HCT116 (cell line): ENCODE results near the gene HSBP1. TPM values are rescaled to one million over a fixed set of nuclear protein-coding genes. Genes with fewer than 3 reads are reported as not detected.

ENCODE experiments used
- ATAC-seq: fragments of 200-7000 bp; cut with Tn5 transposase; 2 replicates; pipeline ENCODE4 v1.9.1; 2020; ENCODE audit warnings: mild to moderate bottlenecking, moderate library complexity
- BruUV-seq: library from RNA; stranded (reverse); fragments of 400-500 nt; replicated peaks from 2 replicates; lab custom pipeline; 2021; lab: Mats Ljungman, UMichigan
- CTCF ChIA-PET: fragments of 300-600 bp; sonication (Branson Sonifier 250); formaldehyde crosslinking; loops from one replicate; lab custom pipeline; 2021; ENCODE audit warnings: antibody characterized with exemption; lab: Charles Lee
- POLR2A ChIA-PET: fragments of 300-600, 350-600 bp; sonication (Branson Sonifier 250); formaldehyde crosslinking; loops from one replicate; lab custom pipeline; 2021; ENCODE audit warnings: antibody characterized with exemption; lab: Charles Lee
- RAD21 ChIA-PET, 2 experiments: fragments of 300-600 bp; sonication (Branson Sonifier 250); formaldehyde crosslinking; loops; one replicate each; lab custom pipeline; 2023; ENCODE audit warnings: low total read pairs in 2 of 2; ENCODE audit not compliant: uncharacterized antibody in 2 of 2, unreplicated experiment in 2 of 2, low non-redundant PET in 1 of 2; lab: Charles Lee
- DNase-seq: peaks from one replicate; pipeline ENCODE4 v3.0.0-alpha.2; 2010; ENCODE audit warnings: low read depth, low spot score
- H2AFZ ChIP-seq: fragments of 200-600 bp; shearing (Covaris generic), sonication (generic); 2 replicates; pipeline ENCODE4 v1.6.1; 2017; ENCODE audit warnings: low read depth, mixed run types, mixed read lengths, antibody characterized with exemption, low read length; ENCODE audit not compliant: poor library complexity, severe bottlenecking
- H3K27ac ChIP-seq: 2 replicates; pipeline ENCODE4 v1.5.1; 2012; ENCODE audit warnings: low read depth, low read length
- H3K27me3 ChIP-seq: fragments of 200-600 bp; sonication (generic); 2 replicates; pipeline ENCODE4 v1.6.1; 2016; ENCODE audit warnings: mixed run types, low read length, mixed read lengths; ENCODE audit not compliant: insufficient read depth
- H3K36me3 ChIP-seq, 2 experiments: fragments of 200-500 bp in 1 of 2; fragments of 200-600 bp in 1 of 2; sonication (Bioruptor generic) in 1 of 2; sonication (generic) in 1 of 2; 2 replicates each; pipeline versions ENCODE4 v1.5.1 to v1.6.1; 2014 to 2016; ENCODE audit warnings: low read length in 2 of 2, inconsistent platforms in 1 of 2, mixed read lengths in 1 of 2, mixed run types in 1 of 2; ENCODE audit not compliant: insufficient read depth in 2 of 2, control insufficient read depth in 1 of 2
- H3K4me1 ChIP-seq, 2 experiments: fragments of 200-600 bp in 1 of 2; sonication (generic) in 1 of 2; 2 replicates each; pipeline versions ENCODE4 v1.5.1 to v1.6.1; 2012 to 2017; ENCODE audit warnings: low read length in 2 of 2, inconsistent platforms in 1 of 2, mild to moderate bottlenecking in 1 of 2, mixed read lengths in 1 of 2, mixed run types in 1 of 2, moderate library complexity in 1 of 2; ENCODE audit not compliant: insufficient read depth in 2 of 2, control insufficient read depth in 1 of 2
- H3K4me2 ChIP-seq: fragments of 200-600 bp; sonication (generic); 2 replicates; pipeline ENCODE4 v1.6.1; 2017; ENCODE audit warnings: mixed run types, low read length, mixed read lengths
- H3K4me3 ChIP-seq, 2 experiments: fragments of 200-600 bp in 1 of 2; sonication (generic) in 1 of 2; replicated peaks in 1 of 2; 2 replicates each; pipeline ENCODE4 v1.5.1; 2011 to 2016; ENCODE audit warnings: low read length in 2 of 2, control low read depth in 1 of 2, low read depth in 1 of 2, mild to moderate bottlenecking in 1 of 2, mixed read lengths in 1 of 2, mixed run types in 1 of 2
- H3K79me2 ChIP-seq: fragments of 200-600 bp; sonication (generic); 2 replicates; pipeline ENCODE4 v1.6.1; 2017; ENCODE audit warnings: mild to moderate bottlenecking, mixed run types, low read length, moderate library complexity, mixed read lengths; ENCODE audit not compliant: insufficient read depth
- H3K9ac ChIP-seq: fragments of 200-600 bp; sonication (generic); 2 replicates; pipeline ENCODE4 v1.6.1; 2016; ENCODE audit warnings: low read length, mixed read lengths
- H3K9me2 ChIP-seq: fragments of 200-600 bp; sonication (generic), shearing (Covaris generic); 2 replicates; pipeline ENCODE4 v1.6.1; 2017; ENCODE audit warnings: mixed run types, mild to moderate bottlenecking, moderate library complexity; ENCODE audit not compliant: insufficient read depth
- H3K9me3 ChIP-seq, 2 experiments: fragments of 200-500 bp in 1 of 2; fragments of 200-600 bp in 1 of 2; sonication (Bioruptor generic) in 1 of 2; sonication (generic) in 1 of 2; 2 replicates each; pipeline ENCODE4 v1.6.1; 2014 to 2017; ENCODE audit warnings: low read length in 2 of 2, mixed read lengths in 2 of 2, inconsistent platforms in 1 of 2, low read depth in 1 of 2, mild to moderate bottlenecking in 1 of 2, mixed run types in 1 of 2, moderate library complexity in 1 of 2; ENCODE audit not compliant: control insufficient read depth in 1 of 2, insufficient read depth in 1 of 2
- H4K20me1 ChIP-seq: fragments of 200-600 bp; sonication (generic), shearing (Covaris generic); 2 replicates; pipeline ENCODE4 v1.6.1; 2017; ENCODE audit warnings: mixed run types, mild to moderate bottlenecking, moderate library complexity; ENCODE audit not compliant: insufficient read depth
- CBX3 ChIP-seq: IDR thresholded peaks from 2 replicates; pipeline ENCODE4 v1.6.1; 2012; ENCODE audit warnings: low read depth
- CEBPB ChIP-seq: IDR thresholded peaks from 2 replicates; pipeline ENCODE4 v1.6.1; 2012; ENCODE audit warnings: low read depth
- CTCF ChIP-seq, 3 experiments: fragments of 200-600 bp in 1 of 3; sonication (generic) in 1 of 3; IDR thresholded peaks in 2 of 3; conservative IDR thresholded peaks in 1 of 3; 2 replicates each; pipeline ENCODE4 v1.5.1; 2012 to 2017; ENCODE audit warnings: low read depth in 2 of 3, low read length in 2 of 3, antibody characterized with exemption in 1 of 3, borderline replicate concordance in 1 of 3, control low read depth in 1 of 3, mild to moderate bottlenecking in 1 of 3, mixed read lengths in 1 of 3, mixed run types in 1 of 3, moderate library complexity in 1 of 3; ENCODE audit not compliant: insufficient read depth in 1 of 3
- EGR1 ChIP-seq: IDR thresholded peaks from 2 replicates; pipeline ENCODE4 v1.6.1; 2012; ENCODE audit warnings: low read depth
- EZH2phosphoT487 ChIP-seq: fragments of 200-600 bp; IDR thresholded peaks from 2 replicates; pipeline ENCODE4 v1.6.1; 2018; ENCODE audit warnings: antibody characterized with exemption, borderline replicate concordance
- FOSL1 ChIP-seq: IDR thresholded peaks from 2 replicates; pipeline ENCODE4 v1.6.1; 2012; ENCODE audit warnings: low read depth
- JUND ChIP-seq: IDR thresholded peaks from 2 replicates; pipeline ENCODE4 v1.6.1; 2012
- MAX ChIP-seq: IDR thresholded peaks from 2 replicates; pipeline ENCODE4 v1.6.1; 2012
- POLR2A ChIP-seq: IDR thresholded peaks from 2 replicates; pipeline ENCODE4 v1.7.0; 2011; ENCODE audit warnings: borderline replicate concordance; ENCODE audit not compliant: insufficient read depth, insufficient read length; ENCODE audit errors: extremely low read depth
- RAD21 ChIP-seq: IDR thresholded peaks from 2 replicates; pipeline ENCODE4 v1.6.1; 2012; ENCODE audit warnings: low read depth, mild to moderate bottlenecking
- REST ChIP-seq: IDR thresholded peaks from 2 replicates; pipeline ENCODE4 v1.6.1; 2012; ENCODE audit warnings: low read depth
- SIN3A ChIP-seq: IDR thresholded peaks from 2 replicates; pipeline ENCODE4 v1.6.1; 2012; ENCODE audit warnings: low read depth
- SRF ChIP-seq: IDR thresholded peaks from 2 replicates; pipeline ENCODE4 v1.6.1; 2012; ENCODE audit warnings: low read depth
- TCF7L2 ChIP-seq: IDR thresholded peaks from 2 replicates; pipeline ENCODE4 v1.7.0; 2011; ENCODE audit warnings: borderline replicate concordance, inconsistent platforms; ENCODE audit not compliant: insufficient read depth, insufficient read length; ENCODE audit errors: extremely low read depth
- ZBTB33 ChIP-seq: IDR thresholded peaks from 2 replicates; pipeline ENCODE4 v1.6.1; 2011; ENCODE audit warnings: mild to moderate bottlenecking, low read length, moderate library complexity; ENCODE audit not compliant: insufficient replicate concordance; ENCODE audit errors: extremely low read depth
- ZNF274 ChIP-seq: fragments of 200-500 bp; sonication (Bioruptor generic); IDR thresholded peaks from 2 replicates; pipeline ENCODE4 v1.6.1; 2014; ENCODE audit warnings: mild to moderate bottlenecking, low read depth, low read length, inconsistent platforms
- intact Hi-C: fragments of 100-400 bp; cut with micrococcal nuclease; formaldehyde crosslinking; loops from 2 replicates; pipeline ENCODE4 v1.10.0; 2022
- total RNA-seq: library from RNA; stranded (reverse); gene quantifications from one replicate; pipeline ENCODE4 v1.2.1, GENCODE V29; 2021; ENCODE audit not compliant: unreplicated experiment

The HSBP1 gene
- total RNA-seq, 1 experiment from 2014 or later = 270 TPM

GRCh38 chr16:83774066-83774465 lies 33.7 kb upstream of the HSBP1 start:
- Histone ChIP-seq H3K9ac (no peak overlapping the region), H2AFZ (no peak overlapping the region), H3K9me3 (no peaks in the 10 kb centered on the region), H3K27me3 (peaks cover 33% of the 10 kb centered on the region), H3K27ac (no peak overlapping the region), H4K20me1 (no peaks in the 10 kb centered on the region), H3K79me2 (no peaks in the 10 kb centered on the region), H3K4me3 (no peak overlapping the region), H3K9me2 (no peaks in the 10 kb centered on the region), H3K36me3 (no peaks in the 10 kb centered on the region), H3K4me2 (no peak overlapping the region), H3K4me1 (no peaks in the 10 kb centered on the region)
- ChIA-PET CTCF (no interaction called here), RAD21 (no interaction called here), POLR2A (no interaction called here)
- DNase-seq (no peak), ATAC-seq (no peak)
- no TSS peak for BruUV-seq
- TF ChIP-seq JUND (no peak), POLR2A (no peak), REST (no peak), SRF (no peak), FOSL1 (no peak), CBX3 (no peak), EZH2phosphoT487 (no peak), TCF7L2 (no peak), MAX (no peak), EGR1 (no peak), ZNF274 (no peak), CTCF (IDR thresholded peaks at IDR 0.05 in 2 of 3, conservative IDR thresholded peaks at IDR 0.05 in 1 of 3; ENCODE audit: borderline replicate concordance in 1 of 3, insufficient read depth in 1 of 3, low read depth in 2 of 3, low read length in 2 of 3) (no peak), SIN3A (no peak), ZBTB33 (no peak), CEBPB (no peak), RAD21 (no peak)
- intact Hi-C loops = no loop called here
